AG09309 (cell line): Measurements from ENCODE around the gene CTDSPL.

ENCODE experiments used
- DNase-seq: peaks from one replicate; pipeline ENCODE4 v3.0.0-alpha.2; 2010; ENCODE audit warnings: low read depth
- H3K4me3 ChIP-seq: 2 replicates; pipeline ENCODE4 v1.5.1; 2011; ENCODE audit warnings: mild to moderate bottlenecking, low read depth, low read length, moderate library complexity; ENCODE audit not compliant: control insufficient read depth
- TF ChIP-seq, protein P1 (sequence below): IDR thresholded peaks from 2 replicates; pipeline ENCODE4 v1.5.1; 2011; ENCODE audit warnings: mild to moderate bottlenecking, low read depth, low read length, inconsistent platforms; ENCODE audit not compliant: insufficient read depth, control insufficient read depth; ENCODE audit errors: missing control alignments

CTDSPL gene

DNA sequence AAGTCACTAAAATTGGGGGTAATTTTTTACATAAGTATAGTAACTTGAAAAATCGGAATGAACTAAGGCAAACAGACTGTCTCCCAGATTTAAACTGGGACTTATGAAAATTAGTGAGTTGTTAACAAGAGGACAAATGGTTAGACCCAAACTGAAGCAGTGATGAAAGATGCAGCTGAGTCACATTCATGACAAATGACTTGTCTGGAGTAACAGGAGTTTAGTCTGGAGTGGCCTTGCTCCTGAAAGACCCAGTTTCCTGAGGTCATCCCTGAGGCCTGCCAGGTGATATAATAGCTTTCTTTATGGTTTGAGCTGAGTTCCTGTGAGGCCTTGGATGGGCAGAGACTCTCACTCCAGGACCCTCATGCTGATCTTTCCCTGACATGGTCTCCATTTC is 9.6 kb upstream of the CTDSPL start:
- H3K4me3 ChIP-seq, result no peak overlapping the region
- DNase-seq, result no peak
- TF ChIP-seq, protein P1, sequence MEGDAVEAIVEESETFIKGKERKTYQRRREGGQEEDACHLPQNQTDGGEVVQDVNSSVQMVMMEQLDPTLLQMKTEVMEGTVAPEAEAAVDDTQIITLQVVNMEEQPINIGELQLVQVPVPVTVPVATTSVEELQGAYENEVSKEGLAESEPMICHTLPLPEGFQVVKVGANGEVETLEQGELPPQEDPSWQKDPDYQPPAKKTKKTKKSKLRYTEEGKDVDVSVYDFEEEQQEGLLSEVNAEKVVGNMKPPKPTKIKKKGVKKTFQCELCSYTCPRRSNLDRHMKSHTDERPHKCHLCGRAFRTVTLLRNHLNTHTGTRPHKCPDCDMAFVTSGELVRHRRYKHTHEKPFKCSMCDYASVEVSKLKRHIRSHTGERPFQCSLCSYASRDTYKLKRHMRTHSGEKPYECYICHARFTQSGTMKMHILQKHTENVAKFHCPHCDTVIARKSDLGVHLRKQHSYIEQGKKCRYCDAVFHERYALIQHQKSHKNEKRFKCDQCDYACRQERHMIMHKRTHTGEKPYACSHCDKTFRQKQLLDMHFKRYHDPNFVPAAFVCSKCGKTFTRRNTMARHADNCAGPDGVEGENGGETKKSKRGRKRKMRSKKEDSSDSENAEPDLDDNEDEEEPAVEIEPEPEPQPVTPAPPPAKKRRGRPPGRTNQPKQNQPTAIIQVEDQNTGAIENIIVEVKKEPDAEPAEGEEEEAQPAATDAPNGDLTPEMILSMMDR, result no peak

DNA sequence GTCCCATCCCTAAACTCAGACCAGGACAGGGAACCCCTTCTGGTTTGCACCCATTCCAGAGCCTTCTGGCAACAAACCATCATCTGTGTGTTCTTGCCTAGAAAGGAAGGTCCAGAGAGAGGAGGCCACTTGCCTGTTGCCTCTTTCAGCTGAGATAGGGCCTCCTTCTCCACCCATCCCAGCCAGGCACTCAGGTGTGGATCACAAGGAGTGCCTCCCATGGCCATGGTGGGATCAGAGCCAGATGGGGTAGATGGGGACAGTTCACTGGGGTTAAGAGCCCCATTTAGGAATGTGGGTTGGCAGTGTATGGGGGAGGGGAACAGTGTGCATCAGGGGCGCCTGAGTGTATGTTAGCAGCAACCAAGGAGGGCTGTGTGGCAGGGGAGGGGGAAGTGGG is 8.9 kb upstream of the CTDSPL start:
- TF ChIP-seq, protein P1, result no peak
- no peak for DNase-seq
- no peak overlapping the region for H3K4me3 ChIP-seq

DNA sequence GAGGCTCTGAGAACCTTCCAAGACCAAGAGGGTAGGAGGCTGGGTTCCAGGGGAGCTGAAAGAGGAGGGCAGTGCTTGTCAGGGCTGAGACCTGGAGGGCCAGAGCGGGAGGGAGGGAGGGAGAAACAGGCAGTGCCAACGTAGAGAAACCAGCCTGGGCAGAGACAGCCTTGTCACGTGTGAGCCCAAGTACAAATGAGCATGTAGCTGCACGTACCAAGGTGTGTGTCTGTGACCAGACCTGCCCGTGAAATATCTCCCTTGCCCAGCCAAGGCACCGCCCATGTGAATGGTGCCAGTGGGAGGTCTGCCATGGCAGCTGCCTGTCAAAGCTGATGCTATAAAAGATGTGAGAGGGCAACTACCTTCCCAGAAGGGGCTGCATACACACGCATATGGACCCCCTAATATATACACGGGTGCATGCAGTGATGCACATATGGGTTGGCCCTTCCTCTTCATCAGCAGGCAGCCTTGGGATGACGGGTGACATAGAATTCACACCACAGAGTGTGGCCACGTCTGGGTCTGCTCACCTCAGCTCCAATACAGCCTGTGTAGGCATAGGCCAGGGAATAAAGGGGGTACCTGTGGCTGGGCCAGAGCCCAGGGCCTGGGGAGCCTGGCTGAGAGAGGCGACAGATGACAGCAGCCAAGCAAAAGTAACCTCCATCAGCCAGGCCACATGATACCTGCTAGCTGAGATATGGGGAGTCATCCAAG is 7.8 kb upstream of the CTDSPL start:
- no peak overlapping the region for H3K4me3 ChIP-seq
- TF ChIP-seq, protein P1, result no peak
- no peak for DNase-seq

DNA sequence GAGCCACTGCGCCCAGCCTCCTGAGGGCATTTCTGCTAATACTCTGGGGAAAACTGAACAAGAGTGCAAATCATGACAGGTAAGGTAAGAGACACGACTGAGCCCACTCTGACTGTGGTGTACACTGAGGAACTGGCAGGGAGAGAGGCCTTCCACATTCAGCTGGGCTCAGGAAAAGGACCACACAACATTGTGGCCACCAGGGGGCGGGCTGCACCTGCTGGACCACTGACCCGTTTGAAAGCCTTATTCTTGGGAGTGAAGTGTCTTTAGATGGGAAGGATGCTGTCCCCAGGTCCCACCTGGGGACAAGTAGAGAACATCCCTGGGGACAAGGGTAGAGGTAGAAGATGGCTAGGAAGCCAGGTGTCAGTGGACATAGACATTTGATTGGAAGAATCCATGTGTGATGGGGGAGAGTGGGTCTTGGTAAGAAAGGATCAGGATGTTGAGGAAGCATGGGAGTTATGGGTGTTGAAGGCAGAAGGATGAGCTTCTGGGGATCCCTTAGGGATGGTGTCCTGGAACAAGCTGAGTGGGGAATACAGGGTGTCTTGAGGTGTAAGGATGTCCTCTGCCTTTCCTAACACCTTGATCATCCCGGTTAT is 6.2 kb upstream of the CTDSPL start:
- no peak overlapping the region for H3K4me3 ChIP-seq
- no peak for DNase-seq
- TF ChIP-seq, protein P1, result peak; percentile 89

DNA sequence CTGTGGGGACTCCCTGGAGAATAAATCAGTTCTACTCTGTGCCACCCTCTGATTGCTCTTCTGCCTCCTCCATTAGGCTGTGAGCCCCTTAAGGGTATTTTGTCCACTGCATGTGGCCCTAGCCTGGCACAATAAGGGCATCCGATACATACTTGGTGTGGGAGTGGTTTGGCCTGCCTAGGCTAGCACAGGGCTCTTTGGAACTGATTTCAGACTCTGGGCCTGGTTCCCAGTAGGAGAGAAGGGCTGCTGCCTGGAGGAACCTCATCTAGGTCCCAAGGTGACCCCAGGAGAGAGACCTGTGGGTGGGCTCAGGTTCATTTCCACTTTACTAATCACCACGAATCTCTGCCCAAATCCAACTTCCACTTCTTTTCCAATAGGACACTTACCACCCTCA is 5.3 kb upstream of the CTDSPL start:
- no peak for DNase-seq
- TF ChIP-seq, protein P1, result no peak
- no peak overlapping the region for H3K4me3 ChIP-seq

DNA sequence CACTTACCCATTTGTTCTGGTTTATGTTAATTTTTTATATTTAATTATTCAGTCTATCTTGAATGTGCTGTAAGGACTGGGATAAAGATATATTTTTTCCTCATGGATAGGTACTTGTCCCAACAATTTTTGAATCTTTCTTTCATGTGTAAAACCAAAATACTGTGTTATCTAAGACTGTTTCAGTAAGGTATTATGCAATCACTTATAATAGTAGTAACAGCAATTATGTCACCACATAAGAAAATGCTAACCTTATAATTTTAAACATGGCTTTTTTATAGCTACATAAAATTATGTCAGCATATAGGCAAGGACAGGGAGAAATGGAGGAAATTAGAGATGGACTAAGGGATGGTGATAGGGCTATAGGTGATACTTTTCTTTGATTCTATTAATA is 2.9 kb upstream of the CTDSPL start:
- DNase-seq, result no peak
- no peak overlapping the region for H3K4me3 ChIP-seq
- TF ChIP-seq, protein P1, result no peak

DNA sequence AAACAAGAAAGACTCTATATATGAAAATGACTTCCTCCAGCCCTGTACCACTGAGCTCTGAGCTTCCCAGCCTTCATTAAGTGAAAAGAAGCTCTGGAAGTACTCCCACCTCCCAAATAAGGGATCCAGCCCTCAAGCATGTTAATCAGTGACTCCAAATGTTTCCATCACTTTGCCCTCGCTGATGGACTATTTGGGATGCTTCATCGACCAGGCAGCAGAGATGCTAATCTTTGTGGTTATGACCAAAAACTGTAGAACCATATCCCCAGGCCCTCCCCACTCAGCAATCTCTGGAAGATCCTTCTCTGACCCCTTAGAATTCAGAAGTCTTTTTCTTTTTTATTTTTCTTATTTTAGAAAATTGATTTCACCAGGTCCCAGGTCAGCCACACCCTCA is 2.3 kb upstream of the CTDSPL start:
- DNase-seq, result no peak
- TF ChIP-seq, protein P1, result no peak
- no peak overlapping the region for H3K4me3 ChIP-seq
